HepG2 (cell line): ENCODE data around the gene GOT1. TPM values are rescaled to one million over a fixed set of nuclear protein-coding genes. Genes with fewer than 3 reads are reported as not detected.

ENCODE experiments used
- ARNT2 ChIP-seq: sonication (generic); formaldehyde crosslinking; IDR thresholded peaks from 2 replicates; pipeline ENCODE4 v1.8.0; 2022; ENCODE audit warnings: mild to moderate bottlenecking, low read depth, missing genetic modification reagents, moderate library complexity
- DPF2 ChIP-seq: sonication (generic); formaldehyde crosslinking; IDR thresholded peaks from 2 replicates; pipeline ENCODE4 v1.4.0; 2020; ENCODE audit warnings: mild to moderate bottlenecking, low read depth, missing genetic modification reagents, borderline replicate concordance
- GABPA ChIP-seq, 2 experiments: IDR thresholded peaks; 2 replicates each; pipeline ENCODE4 v1.6.1; 2011 to 2016; ENCODE audit warnings: low read depth in 2 of 2, low read length in 1 of 2, missing biosample characterization in 1 of 2, missing genetic modification characterization in 1 of 2
- HES4 ChIP-seq: sonication (generic); formaldehyde crosslinking; IDR thresholded peaks from 2 replicates; pipeline ENCODE4 v1.9.0; 2021; ENCODE audit warnings: mild to moderate bottlenecking, missing genetic modification reagents, borderline replicate concordance
- KDM3A ChIP-seq: IDR thresholded peaks from 2 replicates; pipeline ENCODE4 v1.6.1; 2018; ENCODE audit warnings: low read depth, missing compliant biosample characterization
- MYC ChIP-seq: sonication (generic); formaldehyde crosslinking; IDR thresholded peaks from 2 replicates; pipeline ENCODE4 v1.9.0; 2021; ENCODE audit warnings: missing genetic modification reagents, borderline replicate concordance
- NFE2 ChIP-seq: sonication (generic); formaldehyde crosslinking; IDR thresholded peaks from 2 replicates; pipeline ENCODE4 v1.4.0; 2020; ENCODE audit warnings: missing genetic modification reagents
- REL ChIP-seq: sonication (generic); formaldehyde crosslinking; conservative IDR thresholded peaks from 2 replicates; pipeline ENCODE4 v1.8.0; 2022; ENCODE audit warnings: mild to moderate bottlenecking, missing genetic modification reagents, moderate library complexity
- RFX5 ChIP-seq: IDR thresholded peaks from 2 replicates; pipeline ENCODE4 v1.6.1; 2011; ENCODE audit warnings: low read depth, low read length, improper control_type of control experiment
- SOX13 ChIP-seq, 3 experiments: fragments of 450-650 bp in 1 of 3; sonication (generic) in 1 of 3; formaldehyde crosslinking in 1 of 3; IDR thresholded peaks in 2 of 3; conservative IDR thresholded peaks in 1 of 3; 2 replicates each; pipeline versions ENCODE4 v1.5.0 to v1.6.1; 2016 to 2020; ENCODE audit warnings: antibody characterized with exemption in 1 of 3, mild to moderate bottlenecking in 1 of 3, missing compliant biosample characterization in 1 of 3, missing genetic modification reagents in 1 of 3, moderate library complexity in 1 of 3
- SOX5 ChIP-seq: IDR thresholded peaks from 2 replicates; pipeline ENCODE4 v1.6.1; 2016; ENCODE audit warnings: borderline replicate concordance
- ZBTB20 ChIP-seq: sonication (generic); formaldehyde crosslinking; IDR thresholded peaks from 2 replicates; pipeline ENCODE4 v1.8.1; 2023; ENCODE audit warnings: missing genetic modification reagents, low read depth, mild to moderate bottlenecking, borderline replicate concordance
- ZBTB7A ChIP-seq: sonication (generic); formaldehyde crosslinking; IDR thresholded peaks from 2 replicates; pipeline ENCODE4 v1.8.0; 2022; ENCODE audit warnings: mild to moderate bottlenecking, missing genetic modification reagents
- ZNF235 ChIP-seq: sonication (generic); formaldehyde crosslinking; IDR thresholded peaks from 2 replicates; pipeline ENCODE4 v1.8.1; 2023; ENCODE audit warnings: mild to moderate bottlenecking, missing genetic modification reagents, borderline replicate concordance
- ZNF713 ChIP-seq: sonication (generic); formaldehyde crosslinking; IDR thresholded peaks from 2 replicates; pipeline ENCODE4 v1.4.0; 2020; ENCODE audit warnings: mild to moderate bottlenecking, missing genetic modification reagents
- ZZZ3 ChIP-seq: sonication (generic); formaldehyde crosslinking; IDR thresholded peaks from 2 replicates; pipeline ENCODE4 v1.4.0; 2020; ENCODE audit warnings: missing genetic modification reagents, mild to moderate bottlenecking, borderline replicate concordance
- polyA plus RNA-seq, 8 experiments: library from polyadenylated mRNA; depleted of rRNA in 3 of 8; stranded (reverse) in 7 of 8; unstranded in 1 of 8; fragments of >200 nt; fragmentation: Illumina TruSeq in 4 of 8; extraction: Trizol in 4 of 8; gene quantifications; 2 replicates each; pipeline versions ENCODE4 v1.2.1 to v1.2.3, GENCODE V29; 2011 to 2016; ENCODE audit warnings: low read depth in 4 of 8, missing spikeins in 1 of 8, mixed read lengths in 1 of 8; ENCODE audit not compliant: insufficient read depth in 1 of 8
- total RNA-seq, 5 experiments: library from RNA; depleted of rRNA; stranded (reverse); fragments of >200 nt; fragmentation: Illumina TruSeq; extraction: Trizol; gene quantifications; 2 replicates each; pipeline ENCODE4 v1.2.3, GENCODE V29; 2016; ENCODE audit warnings: low read depth in 1 of 5
- TF ChIP-seq, protein P1 (sequence below): sonication (generic); formaldehyde crosslinking; IDR thresholded peaks from 2 replicates; pipeline ENCODE4 v1.5.0; 2020; ENCODE audit warnings: mild to moderate bottlenecking, missing genetic modification reagents, borderline replicate concordance
- TF ChIP-seq, protein P2 (sequence below): conservative IDR thresholded peaks from 2 replicates; pipeline ENCODE4 v1.6.1; 2018; ENCODE audit warnings: missing genetic modification reagents
- TF ChIP-seq, protein P3 (sequence below): IDR thresholded peaks from 2 replicates; pipeline ENCODE4 v1.6.1; 2016; ENCODE audit warnings: control low read depth
- TF ChIP-seq, protein P4 (sequence below): IDR thresholded peaks from 2 replicates; pipeline ENCODE4 v1.6.1; 2016; ENCODE audit warnings: missing biosample characterization, missing genetic modification reagents, low read depth
- TF ChIP-seq, protein P5 (sequence below): sonication (generic); formaldehyde crosslinking; IDR thresholded peaks from 2 replicates; pipeline ENCODE4 v1.4.0; 2020; ENCODE audit warnings: missing genetic modification reagents

The GOT1 gene
- total and polyA plus RNA-seq, 2 of the 13 experiments (the other 11 are each of a cell fraction or from before 2014, with no cell fraction given) = 81.2 to 102 TPM

DNA sequence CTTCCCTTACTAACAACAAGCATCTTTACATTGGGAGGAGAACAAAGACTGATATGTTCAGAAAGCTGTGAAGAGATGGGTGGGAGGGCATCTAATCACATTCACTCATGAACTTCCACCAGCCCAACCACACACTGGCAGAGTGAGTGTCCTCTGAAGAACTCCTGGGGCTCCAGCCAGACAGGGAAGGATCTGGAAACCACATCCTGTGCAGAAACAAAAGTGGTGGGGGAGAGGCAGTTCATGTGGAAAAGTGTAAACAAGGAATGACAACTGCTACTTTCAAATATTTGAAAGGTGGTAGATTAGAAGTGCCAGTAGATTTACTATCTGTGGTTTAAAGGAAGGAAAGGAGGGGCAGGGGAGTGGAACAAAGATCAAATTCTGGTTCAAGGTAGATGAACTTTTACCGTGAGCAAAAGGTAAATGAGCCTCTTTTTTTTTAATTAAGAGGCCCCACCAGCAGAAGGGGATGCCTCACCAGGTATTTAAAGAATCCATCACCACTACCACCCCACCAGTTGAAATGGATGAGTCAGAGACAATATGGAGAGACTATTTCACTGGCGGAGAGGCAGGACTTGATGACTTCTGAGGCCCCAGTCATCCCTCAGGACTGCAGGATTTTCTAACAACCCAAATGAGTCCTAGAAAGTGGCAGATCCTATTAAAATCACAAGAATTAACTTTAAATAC, 34.5 kb downstream of the GOT1 start (continued):
- peak; percentile 61 for TF ChIP-seq SOX13 (IDR thresholded peaks at IDR 0.05)
- peak in 1 of 2 experiments; percentile 89; a peak in 2 of 4 replicates for TF ChIP-seq SOX13 (CRISPR knock-in tag; conservative IDR thresholded peaks at IDR 0.05 in 1 of 2, IDR thresholded peaks at IDR 0.05 in 1 of 2)
- TF ChIP-seq ZBTB20 (CRISPR knock-in tag) = peak; percentile 58; the same call in 1 of the 2 replicates
- no peak for TF ChIP-seq ARNT2 (CRISPR knock-in tag)
- no peak for TF ChIP-seq NFE2 (CRISPR knock-in tag)
- no peak for TF ChIP-seq RFX5
- TF ChIP-seq, protein P1, sequence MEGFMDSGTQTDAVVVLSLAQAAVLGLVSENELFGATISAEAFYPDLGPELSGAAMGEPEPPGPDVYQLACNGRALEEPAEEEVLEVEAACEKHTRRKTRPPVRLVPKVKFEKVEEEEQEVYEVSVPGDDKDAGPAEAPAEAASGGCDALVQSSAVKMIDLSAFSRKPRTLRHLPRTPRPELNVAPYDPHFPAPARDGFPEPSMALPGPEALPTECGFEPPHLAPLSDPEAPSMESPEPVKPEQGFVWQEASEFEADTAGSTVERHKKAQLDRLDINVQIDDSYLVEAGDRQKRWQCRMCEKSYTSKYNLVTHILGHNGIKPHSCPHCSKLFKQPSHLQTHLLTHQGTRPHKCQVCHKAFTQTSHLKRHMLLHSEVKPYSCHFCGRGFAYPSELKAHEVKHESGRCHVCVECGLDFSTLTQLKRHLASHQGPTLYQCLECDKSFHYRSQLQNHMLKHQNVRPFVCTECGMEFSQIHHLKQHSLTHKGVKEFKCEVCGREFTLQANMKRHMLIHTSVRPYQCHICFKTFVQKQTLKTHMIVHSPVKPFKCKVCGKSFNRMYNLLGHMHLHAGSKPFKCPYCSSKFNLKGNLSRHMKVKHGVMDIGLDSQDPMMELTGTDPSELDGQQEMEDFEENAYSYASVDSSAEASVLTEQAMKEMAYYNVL (CRISPR knock-in tag) = peak; percentile 81; the same call in 1 of the 2 replicates
- TF ChIP-seq HES4 (CRISPR knock-in tag) = no peak
- TF ChIP-seq ZZZ3 = no peak
- TF ChIP-seq GABPA (IDR thresholded peaks at IDR 0.05; ENCODE audit: low read depth, low read length) = no peak
- peak; percentile 42 for TF ChIP-seq GABPA (CRISPR knock-in tag; IDR thresholded peaks at IDR 0.05; ENCODE audit: low read depth)
- TF ChIP-seq, protein P2, sequence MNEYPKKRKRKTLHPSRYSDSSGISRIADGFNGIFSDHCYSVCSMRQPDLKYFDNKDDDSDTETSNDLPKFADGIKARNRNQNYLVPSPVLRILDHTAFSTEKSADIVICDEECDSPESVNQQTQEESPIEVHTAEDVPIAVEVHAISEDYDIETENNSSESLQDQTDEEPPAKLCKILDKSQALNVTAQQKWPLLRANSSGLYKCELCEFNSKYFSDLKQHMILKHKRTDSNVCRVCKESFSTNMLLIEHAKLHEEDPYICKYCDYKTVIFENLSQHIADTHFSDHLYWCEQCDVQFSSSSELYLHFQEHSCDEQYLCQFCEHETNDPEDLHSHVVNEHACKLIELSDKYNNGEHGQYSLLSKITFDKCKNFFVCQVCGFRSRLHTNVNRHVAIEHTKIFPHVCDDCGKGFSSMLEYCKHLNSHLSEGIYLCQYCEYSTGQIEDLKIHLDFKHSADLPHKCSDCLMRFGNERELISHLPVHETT (CRISPR knock-in tag) = no peak
- TF ChIP-seq REL = no peak
- TF ChIP-seq, protein P3, sequence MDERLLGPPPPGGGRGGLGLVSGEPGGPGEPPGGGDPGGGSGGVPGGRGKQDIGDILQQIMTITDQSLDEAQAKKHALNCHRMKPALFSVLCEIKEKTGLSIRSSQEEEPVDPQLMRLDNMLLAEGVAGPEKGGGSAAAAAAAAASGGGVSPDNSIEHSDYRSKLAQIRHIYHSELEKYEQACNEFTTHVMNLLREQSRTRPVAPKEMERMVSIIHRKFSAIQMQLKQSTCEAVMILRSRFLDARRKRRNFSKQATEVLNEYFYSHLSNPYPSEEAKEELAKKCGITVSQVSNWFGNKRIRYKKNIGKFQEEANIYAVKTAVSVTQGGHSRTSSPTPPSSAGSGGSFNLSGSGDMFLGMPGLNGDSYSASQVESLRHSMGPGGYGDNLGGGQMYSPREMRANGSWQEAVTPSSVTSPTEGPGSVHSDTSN (CRISPR knock-in tag) = peak; percentile 47; the same call in 1 of the 2 replicates
- no peak for TF ChIP-seq ZNF235 (CRISPR knock-in tag)
- TF ChIP-seq ZNF713 = no peak
- TF ChIP-seq, protein P4, sequence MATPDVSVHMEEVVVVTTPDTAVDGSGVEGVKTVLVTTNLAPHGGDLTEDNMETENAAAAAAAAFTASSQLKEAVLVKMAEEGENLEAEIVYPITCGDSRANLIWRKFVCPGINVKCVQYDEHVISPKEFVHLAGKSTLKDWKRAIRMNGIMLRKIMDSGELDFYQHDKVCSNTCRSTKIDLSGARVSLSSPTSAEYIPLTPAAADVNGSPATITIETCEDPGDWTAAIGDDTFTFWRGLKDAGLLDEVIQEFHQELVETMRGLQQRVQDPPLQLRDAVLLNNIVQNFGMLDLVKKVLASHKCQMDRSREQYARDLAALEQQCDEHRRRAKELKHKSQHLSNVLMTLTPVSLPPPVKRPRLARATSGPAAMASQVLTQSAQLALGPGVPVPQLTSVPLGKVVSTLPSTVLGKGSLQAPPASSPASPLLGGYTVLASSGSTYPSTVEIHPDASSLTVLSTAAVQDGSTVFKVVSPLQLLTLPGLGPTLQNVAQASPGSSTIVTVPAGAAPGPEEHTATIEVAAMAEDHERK (CRISPR knock-in tag) = no peak
- TF ChIP-seq DPF2 (CRISPR knock-in tag) = peak; percentile 47; the same call in 1 of the 2 replicates
- TF ChIP-seq, protein P5, sequence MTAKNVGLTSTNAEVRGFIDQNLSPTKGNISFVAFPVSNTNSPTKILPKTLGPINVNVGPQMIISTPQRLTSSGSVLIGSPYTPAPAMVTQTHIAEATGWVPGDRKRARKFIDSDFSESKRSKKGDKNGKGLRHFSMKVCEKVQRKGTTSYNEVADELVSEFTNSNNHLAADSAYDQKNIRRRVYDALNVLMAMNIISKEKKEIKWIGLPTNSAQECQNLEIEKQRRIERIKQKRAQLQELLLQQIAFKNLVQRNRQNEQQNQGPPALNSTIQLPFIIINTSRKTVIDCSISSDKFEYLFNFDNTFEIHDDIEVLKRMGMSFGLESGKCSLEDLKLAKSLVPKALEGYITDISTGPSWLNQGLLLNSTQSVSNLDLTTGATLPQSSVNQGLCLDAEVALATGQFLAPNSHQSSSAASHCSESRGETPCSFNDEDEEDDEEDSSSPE (CRISPR knock-in tag) = 0 out of 2 replicates have a peak, but pooled peaks have one; percentile 38
- no peak for TF ChIP-seq MYC (CRISPR knock-in tag)
- peak; percentile 92 for TF ChIP-seq SOX5 (CRISPR knock-in tag)
- TF ChIP-seq ZBTB7A (CRISPR knock-in tag) = no peak
- TF ChIP-seq KDM3A (CRISPR knock-in tag) = no peak
